GM12875 (cell line): Measurements from ENCODE around the gene LSAMP.

Experiments used
- H3K4me3 ChIP-seq: one replicate; pipeline ENCODE4 v1.5.1; 2011; ENCODE audit warnings: low read depth, low read length, control low read depth
- CTCF ChIP-seq: IDR thresholded peaks from 2 replicates; pipeline ENCODE4 v1.5.1; 2011; ENCODE audit warnings: low read depth, mild to moderate bottlenecking, control low read depth, inconsistent platforms, low read length, moderate library complexity, borderline replicate concordance; ENCODE audit not compliant: insufficient read depth

LSAMP gene

GRCh38 chr3:116318370-116318769 lies 126.9 kb downstream of the LSAMP start:
- TF ChIP-seq CTCF: no peak
- H3K4me3 ChIP-seq: no peak overlapping the region

- TF ChIP-seq CTCF: no peak
- no peak overlapping the region for H3K4me3 ChIP-seq
Observed at GRCh38 chr3:116316771-116317170, 128.5 kb downstream of the LSAMP start.

GRCh38 chr3:116314476-116314875 lies 130.8 kb downstream of the LSAMP start:
- H3K4me3 ChIP-seq: no peak overlapping the region
- no peak for TF ChIP-seq CTCF

GRCh38 chr3:116306720-116307119 lies 138.6 kb downstream of the LSAMP start:
- no peak for TF ChIP-seq CTCF

GRCh38 chr3:116306149-116306548 lies 139.1 kb downstream of the LSAMP start:
- TF ChIP-seq CTCF: no peak
- no peak overlapping the region for H3K4me3 ChIP-seq

More at GRCh38 chr3:116306720-116307119, 138.6 kb downstream of the LSAMP start:
- no peak overlapping the region for H3K4me3 ChIP-seq

GRCh38 chr3:116302087-116302747 lies 143.1 kb downstream of the LSAMP start:
- no peak overlapping the region for H3K4me3 ChIP-seq
- no peak for TF ChIP-seq CTCF

GRCh38 chr3:116301422-116301821 lies 143.9 kb downstream of the LSAMP start:
- TF ChIP-seq CTCF: no peak
- no peak overlapping the region for H3K4me3 ChIP-seq
